ENCODE results near the gene RHOV. TPM values are rescaled to one million over a fixed set of nuclear protein-coding genes. Genes with fewer than 3 reads are reported as not detected.
"Not testable (repeated sequence)": the region's sequence is repeated elsewhere in the genome, so short reads cannot be mapped to it uniquely, and the experiment has no call there.

RHOV gene
- polyA plus RNA-seq, 1 of the 3 experiments (the other 2 are of a cell fraction), result 0.62 TPM

- no peak for TF ChIP-seq CHD2 (IDR thresholded peaks at IDR 0.05; ENCODE audit: low read length, partially characterized antibody)
- no peak for TF ChIP-seq MEF2A (IDR thresholded peaks at IDR 0.05; ENCODE audit: borderline replicate concordance, low read depth)
Measured at GRCh38 chr15:40867199-40867598, 6.8 kb downstream of the RHOV start (continued).

GRCh38 chr15:40863660-40864270 lies 10.3 kb downstream of the RHOV start:
- no peaks in the 10 kb centered on the region for H3K9me3 ChIP-seq
- peaks cover 3% of the 10 kb centered on the region for H3F3A ChIP-seq (replicated peaks; ENCODE audit: insufficient read depth)
- no peak overlapping the region for H3K27ac ChIP-seq (ENCODE audit: low read depth in 2 of 2, low read length in 1 of 2)
- H3K4me3 ChIP-seq (ENCODE audit: low read depth in 2 of 2, low read length in 1 of 2), result no peak overlapping the region
- no peaks in the 10 kb centered on the region for H3K36me3 ChIP-seq (replicated peaks in 1 of 2; ENCODE audit: control insufficient read depth in 1 of 2, insufficient read depth in 2 of 2, low read length in 1 of 2)
- no peak overlapping the region for H2AFZ ChIP-seq (ENCODE audit: low read depth)
- H3K79me2 ChIP-seq (ENCODE audit: insufficient read depth), result no peaks in the 10 kb centered on the region
- H3K4me2 ChIP-seq, result no peak overlapping the region
- POLR2A ChIA-PET, result no interaction called here
- TF ChIP-seq SIN3A (IDR thresholded peaks at IDR 0.05; ENCODE audit: borderline replicate concordance, low read depth, low read length), result no peak
- no peak for TF ChIP-seq MAX (IDR thresholded peaks at IDR 0.05; ENCODE audit: low read depth)
- TF ChIP-seq POLR2AphosphoS5 (IDR thresholded peaks at IDR 0.05; ENCODE audit: low read depth, low read length), result no peak
- no peak for TF ChIP-seq GABPA (IDR thresholded peaks at IDR 0.05; ENCODE audit: low read depth)
- no peak for TF ChIP-seq USF1 (IDR thresholded peaks at IDR 0.05; ENCODE audit: borderline replicate concordance, low read depth)
- no peak for TF ChIP-seq FOXJ3 (CRISPR knock-in tag; IDR thresholded peaks at IDR 0.05)
- no peak for TF ChIP-seq ZBTB33 (IDR thresholded peaks at IDR 0.05; ENCODE audit: borderline replicate concordance, low read depth)
- TF ChIP-seq TEAD4 (IDR thresholded peaks at IDR 0.05; ENCODE audit: borderline replicate concordance, insufficient read depth), result no peak
- TF ChIP-seq MEF2A (IDR thresholded peaks at IDR 0.05; ENCODE audit: borderline replicate concordance, low read depth), result no peak
- no peak for TF ChIP-seq SMC3 (IDR thresholded peaks at IDR 0.05; ENCODE audit: low read depth, low read length)
- no peak for TF ChIP-seq PBX3 (IDR thresholded peaks at IDR 0.05)
- TF ChIP-seq CHD2 (IDR thresholded peaks at IDR 0.05; ENCODE audit: low read length, partially characterized antibody), result no peak
- no peak for TF ChIP-seq FOXM1 (IDR thresholded peaks at IDR 0.05; ENCODE audit: low read depth)
- no peak for TF ChIP-seq TCF12 (IDR thresholded peaks at IDR 0.05)
- no peak overlapping the region for H3K9ac ChIP-seq
- 53% methylated on average over 3 of the region's 4 CpGs for WGBS (ENCODE audit: low lambda C conversion rate)
- no peaks in the 10 kb centered on the region for H3K27me3 ChIP-seq (ENCODE audit: insufficient read depth)
- CTCF ChIA-PET, result interaction anchor here (0.9 kb wide), 1 partner anchor 67 kb away, joined by 4 read pairs; no protein-coding TSS in a partner anchor
- H4K20me1 ChIP-seq (ENCODE audit: insufficient read depth), result no peaks in the 10 kb centered on the region
- no peak for DNase-seq
- peaks cover 6 to 7% of the 10 kb centered on the region in 2 experiments; a peak in 3 of 4 replicates for H3K4me1 ChIP-seq (ENCODE audit: control insufficient read depth in 1 of 2, insufficient read depth in 2 of 2, low read depth in 1 of 2, low read length in 1 of 2)
- H3K9me2 ChIP-seq, result no peaks in the 10 kb centered on the region

GRCh38 chr15:40861147-40861546 lies 12.9 kb downstream of the RHOV start:
- H3K79me2 ChIP-seq (ENCODE audit: insufficient read depth); H3K27ac ChIP-seq (ENCODE audit: low read depth in 2 of 2, low read length in 1 of 2); H3F3A ChIP-seq (replicated peaks; ENCODE audit: insufficient read depth); H3K4me1 ChIP-seq (ENCODE audit: control insufficient read depth in 1 of 2, insufficient read depth in 2 of 2, low read depth in 1 of 2, low read length in 1 of 2); H3K9me3 ChIP-seq; H3K27me3 ChIP-seq (ENCODE audit: insufficient read depth); POLR2A ChIA-PET; H3K9me2 ChIP-seq; DNase-seq; H3K9ac ChIP-seq; H2AFZ ChIP-seq (ENCODE audit: low read depth); H4K20me1 ChIP-seq (ENCODE audit: insufficient read depth); H3K4me3 ChIP-seq (ENCODE audit: low read depth in 2 of 2, low read length in 1 of 2); H3K36me3 ChIP-seq (replicated peaks in 1 of 2; ENCODE audit: control insufficient read depth in 1 of 2, insufficient read depth in 2 of 2, low read length in 1 of 2); H3K4me2 ChIP-seq: not testable (repeated sequence)
- WGBS (ENCODE audit: low lambda C conversion rate), result 74% methylated on average over 4 of the region's 4 CpGs
- CTCF ChIA-PET, result interaction anchor here (1.0 to 1.1 kb wide), 2 partner anchors 59 to 105 kb away, joined by 3 read pairs; no protein-coding TSS in a partner anchor

Data from SK-N-SH (cell line).